Inflammatory macrophage (primary cell): ENCODE measurements around the gene DNAAF9.
A peak's percentile ranks its signal among the peaks of the same experiment; 100 is the strongest.

Source experiments
- DNase-seq, 2 donors: peaks; one replicate each; pipeline ENCODE4 v3.0.0-alpha.2; 2020 to 2022

The DNAAF9 gene

GRCh38 chr20:3371754-3372153 lies 35.7 kb downstream of the DNAAF9 start:
- peak; percentile 70 to 71 for DNase-seq

- DNase-seq = no peak
These were observed 40.4 kb downstream of the DNAAF9 start for GRCh38 chr20:3367089-3367488.

- DNase-seq = no peak
These were observed 43.0 kb downstream of the DNAAF9 start for GRCh38 chr20:3364323-3365013.

DNA sequence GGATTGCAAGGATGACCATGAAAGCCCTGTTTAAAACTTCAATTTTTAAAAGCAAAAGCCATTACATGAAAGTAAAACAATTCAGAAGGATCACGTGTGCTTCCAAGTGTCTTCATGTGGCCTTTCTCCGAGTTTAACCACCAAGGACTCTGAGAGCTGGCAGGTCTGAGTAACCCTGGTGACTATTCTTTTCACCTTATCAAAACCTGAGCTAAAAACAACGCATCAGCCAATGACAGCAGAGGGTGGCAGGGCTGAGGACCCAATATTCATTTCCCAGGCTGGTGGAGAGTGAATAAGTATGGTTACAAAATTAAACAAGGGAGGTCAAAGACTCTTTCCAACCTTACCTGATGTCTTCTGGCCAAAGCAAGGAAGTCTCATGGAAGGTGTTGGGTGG lies 46.7 kb downstream of the DNAAF9 start:
- DNase-seq = no peak

DNA sequence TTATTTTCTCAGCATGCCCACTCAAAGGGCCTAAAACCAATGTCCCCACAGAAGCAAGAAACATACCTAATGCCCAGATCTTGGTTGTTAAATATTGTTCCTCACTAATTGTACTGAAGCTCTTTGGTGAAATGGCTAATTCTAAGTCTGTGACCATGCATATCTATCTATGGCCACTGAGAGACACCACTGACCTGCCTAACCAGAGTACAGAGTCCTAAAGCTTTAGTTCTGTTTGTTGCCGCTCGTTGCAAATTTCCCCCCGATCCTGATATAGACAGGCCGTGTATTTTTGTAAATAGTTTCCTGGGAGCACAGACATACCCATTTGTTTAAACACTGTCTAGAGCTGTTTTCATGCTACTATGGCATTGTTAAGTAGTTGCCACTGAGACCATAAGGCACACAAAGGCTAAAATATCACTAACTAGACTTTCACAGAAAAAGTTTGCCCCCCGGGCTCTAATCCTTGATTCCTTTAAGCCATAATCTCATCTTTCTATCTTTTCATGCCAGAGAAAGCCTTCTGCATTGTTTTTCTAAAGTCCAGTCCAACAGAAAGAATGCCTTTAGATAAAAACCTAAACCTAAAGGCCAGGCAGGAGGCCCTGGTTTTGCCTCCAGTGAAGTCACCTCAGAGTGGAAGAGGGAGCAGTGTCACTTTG lies 48.7 kb downstream of the DNAAF9 start:
- DNase-seq = no peak
